Gastrocnemius medialis (tissue), 4 donors: ENCODE measurements around the gene ADGRE1.

Experiments used
- POLR2A ChIP-seq, 2 donors: fragments of 450-650 bp; IDR thresholded peaks; one replicate each; pipeline ENCODE4 v1.6.1; 2017; ENCODE audit warnings: antibody characterized with exemption in 2 of 2, mild to moderate bottlenecking in 2 of 2, moderate library complexity in 2 of 2
- TF ChIP-seq, protein P1 (sequence below), 5 experiments: fragments of 450-650 bp in 3 of 5; fragments of 200-600 bp in 2 of 5; sonication (generic) in 2 of 5; IDR thresholded peaks in 4 of 5; conservative IDR thresholded peaks in 1 of 5; 1 replicate in 4 of 5; 2 replicates in 1 of 5; pipeline ENCODE4 v1.5.1; 2016 to 2019; ENCODE audit warnings: antibody characterized with exemption in 5 of 5, mild to moderate bottlenecking in 3 of 5, moderate library complexity in 3 of 5

DNA sequence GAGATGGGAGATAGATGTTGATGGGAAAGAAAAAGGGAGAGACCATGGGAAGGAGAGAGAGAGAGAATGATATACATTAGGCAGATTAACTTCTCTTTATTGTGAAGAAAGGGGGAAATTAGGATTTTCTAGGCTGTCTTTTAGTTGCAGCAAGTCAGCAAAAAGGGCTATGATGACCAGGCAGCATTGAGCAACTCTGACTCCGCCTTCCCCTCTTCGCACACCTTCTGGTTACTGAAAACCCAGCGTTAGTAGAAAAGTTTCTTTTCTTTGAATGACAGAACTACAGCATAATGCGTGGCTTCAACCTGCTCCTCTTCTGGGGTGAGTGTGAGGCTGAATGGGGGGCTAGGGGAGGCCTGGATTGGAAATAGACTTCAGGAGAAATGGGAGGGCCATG lies at the start of gene ADGRE1:
- TF ChIP-seq, protein P1, sequence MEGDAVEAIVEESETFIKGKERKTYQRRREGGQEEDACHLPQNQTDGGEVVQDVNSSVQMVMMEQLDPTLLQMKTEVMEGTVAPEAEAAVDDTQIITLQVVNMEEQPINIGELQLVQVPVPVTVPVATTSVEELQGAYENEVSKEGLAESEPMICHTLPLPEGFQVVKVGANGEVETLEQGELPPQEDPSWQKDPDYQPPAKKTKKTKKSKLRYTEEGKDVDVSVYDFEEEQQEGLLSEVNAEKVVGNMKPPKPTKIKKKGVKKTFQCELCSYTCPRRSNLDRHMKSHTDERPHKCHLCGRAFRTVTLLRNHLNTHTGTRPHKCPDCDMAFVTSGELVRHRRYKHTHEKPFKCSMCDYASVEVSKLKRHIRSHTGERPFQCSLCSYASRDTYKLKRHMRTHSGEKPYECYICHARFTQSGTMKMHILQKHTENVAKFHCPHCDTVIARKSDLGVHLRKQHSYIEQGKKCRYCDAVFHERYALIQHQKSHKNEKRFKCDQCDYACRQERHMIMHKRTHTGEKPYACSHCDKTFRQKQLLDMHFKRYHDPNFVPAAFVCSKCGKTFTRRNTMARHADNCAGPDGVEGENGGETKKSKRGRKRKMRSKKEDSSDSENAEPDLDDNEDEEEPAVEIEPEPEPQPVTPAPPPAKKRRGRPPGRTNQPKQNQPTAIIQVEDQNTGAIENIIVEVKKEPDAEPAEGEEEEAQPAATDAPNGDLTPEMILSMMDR (IDR thresholded peaks at IDR 0.05 in 4 of 5, conservative IDR thresholded peaks at IDR 0.05 in 1 of 5), result no peak
- no peak for TF ChIP-seq POLR2A (IDR thresholded peaks at IDR 0.05)
